Epithelial cell of proximal tubule (primary cell): ENCODE measurements around the gene ZSCAN18. TPM values are rescaled to one million over a fixed set of nuclear protein-coding genes. Genes with fewer than 3 reads are reported as not detected.

ENCODE experiments used
- DNase-seq: peaks from one replicate; pipeline ENCODE4 v3.0.0-alpha.2; 2011; ENCODE audit warnings: low read depth
- H3K4me3 ChIP-seq: 2 replicates; pipeline ENCODE4 v1.5.1; 2011; ENCODE audit warnings: low read depth, mild to moderate bottlenecking, low read length
- CTCF ChIP-seq: conservative IDR thresholded peaks from 2 replicates; pipeline ENCODE4 v1.5.1; 2012; ENCODE audit warnings: low read depth, mild to moderate bottlenecking, low read length
- total RNA-seq: library from RNA; depleted of rRNA; stranded (reverse); fragments of >200 nt; gene quantifications from 2 replicates; pipeline ENCODE4 v1.2.3, GENCODE V29; 2015

The ZSCAN18 gene
- total RNA-seq, 1 donor from 2014 or later: 40.1 TPM

- no peak for TF ChIP-seq CTCF
- H3K4me3 ChIP-seq: no peak overlapping the region
- no peak for DNase-seq
These were observed 62.2 kb downstream of the ZSCAN18 start for GRCh38 chr19:58035863-58036262.

- TF ChIP-seq CTCF: no peak
- no peak overlapping the region for H3K4me3 ChIP-seq
- no peak for DNase-seq
These were observed 63.6 kb downstream of the ZSCAN18 start for GRCh38 chr19:58034477-58034793.

Other genes starting within 250 kb of the ZSCAN18 start
- gene ZNF587, start 248.4 kb downstream of the ZSCAN18 start, total RNA-seq: 14.4 and 16.6 TPM in 2 replicates
- 9.3 and 16.9 TPM in 2 replicates for gene ZNF814, start 209.2 kb downstream of the ZSCAN18 start, total RNA-seq
- 4.4 and 6.3 TPM in 2 replicates for gene ZNF417, start 181.6 kb downstream of the ZSCAN18 start, total RNA-seq
- 1.3 and 1.5 TPM in 2 replicates for gene ZNF418, start 162.8 kb downstream of the ZSCAN18 start, total RNA-seq
- gene ZNF256, start 150.5 kb downstream of the ZSCAN18 start, total RNA-seq: 1.5 and 2.9 TPM in 2 replicates
- not detected in 2 replicates for gene C19orf18, start 123.7 kb downstream of the ZSCAN18 start, total RNA-seq
- gene ZNF606, start 95.4 kb downstream of the ZSCAN18 start, total RNA-seq: 6.2 and 23.6 TPM in 2 replicates
- gene ZSCAN1, start 64.2 kb downstream of the ZSCAN18 start, total RNA-seq: 0.22 and 0.69 TPM in 2 replicates
- 1.7 and 3.5 TPM in 2 replicates for gene ZNF135, start 38.9 kb downstream of the ZSCAN18 start, total RNA-seq
- gene ZNF329, start 52.6 kb upstream of the ZSCAN18 start, total RNA-seq: 4.1 and 7.1 TPM in 2 replicates
- 23.6 and 24.7 TPM in 2 replicates for gene ZNF274, start 84.8 kb upstream of the ZSCAN18 start, total RNA-seq
- 54.5 and 58.9 TPM in 2 replicates for gene ZNF544, start 130.7 kb upstream of the ZSCAN18 start, total RNA-seq
- 4.2 and 4.5 TPM in 2 replicates for gene ZNF8, start 180.7 kb upstream of the ZSCAN18 start, total RNA-seq
- 40.4 and 51.0 TPM in 2 replicates for gene ERVK3-1, start 207.1 kb upstream of the ZSCAN18 start, total RNA-seq
- 1.3 and 1.9 TPM in 2 replicates for gene ZSCAN22, start 228.8 kb upstream of the ZSCAN18 start, total RNA-seq